Osteocyte (in vitro differentiated cells): Measurements from ENCODE around the gene DIAPH3. TPM values are rescaled to one million over a fixed set of nuclear protein-coding genes. Genes with fewer than 3 reads are reported as not detected.
"Not testable (repeated sequence)": the region's sequence is repeated elsewhere in the genome, so short reads cannot be mapped to it uniquely, and the experiment has no call there.

Experiments used
- DNase-seq: peaks from one replicate; pipeline ENCODE4 v3.0.0; 2021; ENCODE audit warnings: mixed read lengths; ENCODE audit not compliant: unreplicated experiment; ENCODE audit errors: extremely low spot score
- H3K27ac Mint-ChIP-seq: one replicate; pipeline ENCODE4 v1.8.0; 2021; ENCODE audit warnings: mild to moderate bottlenecking, mixed read lengths; ENCODE audit not compliant: unreplicated experiment
- H3K27me3 Mint-ChIP-seq: one replicate; pipeline ENCODE4 v1.8.0; 2021; ENCODE audit warnings: mixed read lengths; ENCODE audit not compliant: unreplicated experiment
- H3K36me3 Mint-ChIP-seq: one replicate; pipeline ENCODE4 v1.8.0; 2021; ENCODE audit warnings: mixed read lengths; ENCODE audit not compliant: unreplicated experiment
- H3K4me1 Mint-ChIP-seq: one replicate; pipeline ENCODE4 v1.8.0; 2021; ENCODE audit warnings: mixed read lengths; ENCODE audit not compliant: unreplicated experiment
- H3K4me3 Mint-ChIP-seq: one replicate; pipeline ENCODE4 v1.8.0; 2021; ENCODE audit warnings: mild to moderate bottlenecking, moderate library complexity, mixed read lengths; ENCODE audit not compliant: unreplicated experiment
- H3K9me3 Mint-ChIP-seq: one replicate; pipeline ENCODE4 v1.8.0; 2021; ENCODE audit warnings: mixed read lengths; ENCODE audit not compliant: unreplicated experiment
- CTCF ChIP-seq: fragments of 200-600 bp; sonication (generic); IDR thresholded peaks from 2 replicates; pipeline ENCODE4 v1.5.0; 2021; ENCODE audit warnings: antibody characterized with exemption, mild to moderate bottlenecking, moderate library complexity
- total RNA-seq: library from RNA; stranded (reverse); gene quantifications from 2 replicates; pipeline ENCODE4 v1.2.1, GENCODE V29; 2021

DIAPH3 gene
- total RNA-seq, 1 donor from 2014 or later = 12.2 TPM

- no peak for DNase-seq
- Mint-ChIP-seq H3K27me3 (no peaks in the 10 kb centered on the region), H3K27ac (peak overlapping the region; percentile 23), H3K9me3 (no peaks in the 10 kb centered on the region), H3K36me3 (peaks cover 2% of the 10 kb centered on the region), H3K4me3 (no peak overlapping the region), H3K4me1 (peaks cover 36% of the 10 kb centered on the region)
- peak; percentile 23 for TF ChIP-seq CTCF
Observed at GRCh38 chr13:60091573-60091972, 72.2 kb downstream of the DIAPH3 start.

GRCh38 chr13:60090574-60090973, 73.2 kb downstream of the DIAPH3 start:
- H3K9me3 Mint-ChIP-seq = no peaks in the 10 kb centered on the region
- peaks cover 2% of the 10 kb centered on the region for H3K36me3 Mint-ChIP-seq
- TF ChIP-seq CTCF = no peak
- peak overlapping the region; percentile 65 for H3K27ac Mint-ChIP-seq
- peaks cover 39% of the 10 kb centered on the region for H3K4me1 Mint-ChIP-seq
- H3K27me3 Mint-ChIP-seq = no peaks in the 10 kb centered on the region
- no peak for DNase-seq
- H3K4me3 Mint-ChIP-seq = no peak overlapping the region

- H3K27ac Mint-ChIP-seq, H3K27me3 Mint-ChIP-seq, DNase-seq, H3K4me3 Mint-ChIP-seq: not testable (repeated sequence)
- Mint-ChIP-seq H3K36me3 (peaks cover 15% of the 10 kb centered on the region), H3K9me3 (peaks cover 18% of the 10 kb centered on the region), H3K4me1 (peaks cover 18% of the 10 kb centered on the region)
Observed at GRCh38 chr13:60083780-60084179, 79.9 kb downstream of the DIAPH3 start.

GRCh38 chr13:60080850-60081249, 82.9 kb downstream of the DIAPH3 start:
- no peak overlapping the region for H3K4me3 Mint-ChIP-seq
- H3K27me3 Mint-ChIP-seq = no peaks in the 10 kb centered on the region
- H3K4me1 Mint-ChIP-seq = peaks cover 23% of the 10 kb centered on the region
- no peak for TF ChIP-seq CTCF
- no peak overlapping the region for H3K27ac Mint-ChIP-seq
- peaks cover 15% of the 10 kb centered on the region for H3K36me3 Mint-ChIP-seq
- no peak for DNase-seq
- H3K9me3 Mint-ChIP-seq = peaks cover 18% of the 10 kb centered on the region

GRCh38 chr13:60078226-60078625, 85.5 kb downstream of the DIAPH3 start:
- Mint-ChIP-seq H3K27ac (no peak overlapping the region), H3K4me3 (no peak overlapping the region), H3K36me3 (peaks cover 17% of the 10 kb centered on the region), H3K4me1 (peaks cover 24% of the 10 kb centered on the region), H3K27me3 (no peaks in the 10 kb centered on the region), H3K9me3 (peaks cover 18% of the 10 kb centered on the region)
- no peak for TF ChIP-seq CTCF
- DNase-seq = no peak

- no peak overlapping the region for H3K4me3 Mint-ChIP-seq
Observed at GRCh38 chr13:60075850-60076249, 87.9 kb downstream of the DIAPH3 start.

More at GRCh38 chr13:60075850-60076249, 87.9 kb downstream of the DIAPH3 start:
- H3K36me3 Mint-ChIP-seq = peaks cover 3% of the 10 kb centered on the region
- H3K27me3 Mint-ChIP-seq = no peaks in the 10 kb centered on the region
- peaks cover 18% of the 10 kb centered on the region for H3K4me1 Mint-ChIP-seq
- no peak for DNase-seq
- no peak overlapping the region for H3K27ac Mint-ChIP-seq
- H3K9me3 Mint-ChIP-seq = no peaks in the 10 kb centered on the region
- TF ChIP-seq CTCF = no peak
